Transverse colon (tissue), 4 donors: ENCODE measurements around the gene TXNIP. TPM values are rescaled to one million over a fixed set of nuclear protein-coding genes. Genes with fewer than 3 reads are reported as not detected.
A peak's percentile ranks its signal among the peaks of the same experiment; 100 is the strongest.

Source experiments
- DNase-seq: peaks from one replicate; pipeline ENCODE4 v3.0.0-alpha.2; 2019
- H3K27ac ChIP-seq, 4 donors: fragments of 200-600 bp; sonication (generic); 2 replicates each; pipeline ENCODE4 v1.5.1; 2016 to 2018; ENCODE audit warnings: inconsistent platforms in 4 of 4
- H3K27me3 ChIP-seq: fragments of 200-600 bp; sonication (generic); 2 replicates; pipeline ENCODE4 v1.5.1; 2017; ENCODE audit warnings: inconsistent platforms
- H3K36me3 ChIP-seq, 4 donors: fragments of 200-600 bp; sonication (generic); 2 replicates each; pipeline ENCODE4 v1.5.1; 2017 to 2019; ENCODE audit warnings: inconsistent platforms in 4 of 4
- H3K4me1 ChIP-seq, 4 donors: fragments of 200-600 bp; sonication (generic); 2 replicates each; pipeline ENCODE4 v1.5.1; 2017 to 2020; ENCODE audit warnings: inconsistent platforms in 4 of 4
- H3K4me3 ChIP-seq, 4 donors: fragments of 200-600 bp; sonication (generic); 1 replicate in 1 of 4; 2 replicates in 3 of 4; pipeline versions ENCODE4 v1.5.1 to v1.6.1; 2017 to 2019; ENCODE audit warnings: inconsistent platforms in 4 of 4
- H3K9me3 ChIP-seq, 2 donors: fragments of 200-600 bp; sonication (generic); 2 replicates each; pipeline ENCODE4 v1.5.1; 2017 to 2019; ENCODE audit warnings: inconsistent platforms in 2 of 2
- CTCF ChIP-seq, 5 experiments: fragments of 200-600 bp in 3 of 5; fragments of 450-650 bp in 2 of 5; sonication (generic) in 3 of 5; IDR thresholded peaks; 1 replicate in 2 of 5; 2 replicates in 3 of 5; pipeline ENCODE4 v1.5.1; 2016 to 2017; ENCODE audit warnings: antibody characterized with exemption in 5 of 5, inconsistent platforms in 3 of 5, mild to moderate bottlenecking in 2 of 5, moderate library complexity in 1 of 5
- EP300 ChIP-seq: sonication (generic); formaldehyde crosslinking; IDR thresholded peaks from one replicate; pipeline ENCODE4 v1.6.1; 2017; ENCODE audit warnings: antibody characterized with exemption, low read depth
- POLR2A ChIP-seq: fragments of 450-650 bp; IDR thresholded peaks from one replicate; pipeline ENCODE4 v1.6.1; 2016; ENCODE audit warnings: antibody characterized with exemption, mild to moderate bottlenecking, moderate library complexity
- POLR2AphosphoS5 ChIP-seq, 3 donors: sonication (generic); formaldehyde crosslinking; IDR thresholded peaks; one replicate each; pipeline ENCODE4 v1.6.1; 2016; ENCODE audit warnings: antibody characterized with exemption in 3 of 3
- WGBS, 2 donors: methylation state at CpG; one replicate each; pipeline ENCODE4 v1.1.5; 2018; ENCODE audit warnings: low coverage in 1 of 2; 5-methylcytosine and 5-hydroxymethylcytosine counted together
- in situ Hi-C, 4 donors: fragments of 200-750 bp; cut with MboI; loops; one replicate each; pipeline versions ENCODE4 v1.15.0 to v1.15.1; 2017; ENCODE audit warnings: low sequenced_read_pairs in 3 of 4, low pct_ligation_motif_present in 1 of 4, low pct_unique_long_range_greater_than_20kb in 1 of 4
- intact Hi-C: fragments of 100-400 bp; cut with DNase I; formaldehyde crosslinking; loops from one replicate; pipeline ENCODE4 v1.15.1; 2023; ENCODE audit warnings: low total_unique reads
- total RNA-seq, 4 donors: library from RNA; depleted of rRNA; stranded (reverse); fragments of >200 nt; gene quantifications; one replicate each; pipeline ENCODE4 v1.1.0, GENCODE V29; 2016

The TXNIP gene
- total RNA-seq, 4 donors from 2014 or later, result 296 to 2,602 (median 982) TPM

- in situ Hi-C loops (loop anchor here in 3 of 4 donors (5.0 to 10.0 kb wide), 2 partner anchors 35 to 48 kb away; partner anchors contain the start of gene HJV (in 1 of the 3)), intact Hi-C loops (loop anchor here (2.0 kb wide), 1 partner anchor 36 kb away; no protein-coding TSS in a partner anchor)
- Histone ChIP-seq H3K4me3 (no peak overlapping the region), H3K36me3 (no peaks in the 10 kb centered on the region), H3K9me3 (no peaks in the 10 kb centered on the region), H3K27ac (peak overlapping the region; percentile 97 to 99 (median 98)), H3K4me1 (peaks cover 34 to 47% (median 39%) of the 10 kb centered on the region in 4 donors), H3K27me3 (no peaks in the 10 kb centered on the region)
- WGBS, 2 donors, result 67 to 72% methylated on average over 2 to 5 of the region's 5 CpGs
- no peak for DNase-seq
- TF ChIP-seq EP300, result no peak
- no peak for TF ChIP-seq CTCF (IDR thresholded peaks at IDR 0.05)
- TF ChIP-seq POLR2A, result no peak
- no peak for TF ChIP-seq POLR2AphosphoS5 (IDR thresholded peaks at IDR 0.05)
Observed at GRCh38 chr1:145977016-145977415, 19.4 kb downstream of the TXNIP start.

- no peaks in the 10 kb centered on the region for H3K9me3 ChIP-seq
- TF ChIP-seq CTCF (IDR thresholded peaks at IDR 0.05) (no peak), POLR2A (no peak)
- intact Hi-C loops, result no loop called here
- H3K4me3 ChIP-seq, result no peak overlapping the region
- no peak for DNase-seq
- H3K4me1 ChIP-seq, result peaks cover 18 to 29% (median 25%) of the 10 kb centered on the region in 4 donors
- 82 to 100% methylated on average over 1 to 4 of the region's 4 CpGs for WGBS, 2 donors
- H3K27me3 ChIP-seq, result no peaks in the 10 kb centered on the region
- in situ Hi-C loops, result loop anchor here in 3 of 4 donors (5.0 to 10.0 kb wide), 2 partner anchors 37 to 50 kb away; partner anchors contain the start of gene HJV (in 1 of the 3)
- H3K36me3 ChIP-seq, result no peaks in the 10 kb centered on the region
- no peak overlapping the region for H3K27ac ChIP-seq
Observed at GRCh38 chr1:145975216-145975615, 21.2 kb downstream of the TXNIP start.

- no peak overlapping the region for H3K4me3 ChIP-seq
- 85 to 91% methylated on average over 6 to 7 of the region's 7 CpGs for WGBS, 2 donors
- H3K27me3 ChIP-seq, result no peaks in the 10 kb centered on the region
- DNase-seq, result no peak
- H3K9me3 ChIP-seq, result no peaks in the 10 kb centered on the region
- TF ChIP-seq EP300, result no peak
- TF ChIP-seq POLR2AphosphoS5 (IDR thresholded peaks at IDR 0.05), result no peak
- TF ChIP-seq CTCF (IDR thresholded peaks at IDR 0.05), result no peak
- TF ChIP-seq POLR2A, result no peak
- no peaks in the 10 kb centered on the region for H3K36me3 ChIP-seq
- H3K27ac ChIP-seq, result no peak overlapping the region
- in situ Hi-C loops, result loop anchor here in 3 of 4 donors (5.0 to 10.0 kb wide), 2 partner anchors 38 to 50 kb away; partner anchors contain the start of gene HJV (in 1 of the 3)
- H3K4me1 ChIP-seq, result peaks cover 13 to 24% (median 20%) of the 10 kb centered on the region in 4 donors
- intact Hi-C loops, result no loop called here
Observed at GRCh38 chr1:145974721-145975120, 21.7 kb downstream of the TXNIP start.

GRCh38 chr1:145972580-145972979, 23.8 kb downstream of the TXNIP start:
- DNase-seq, result no peak
- H3K9me3 ChIP-seq, result no peaks in the 10 kb centered on the region
- H3K36me3 ChIP-seq, result no peaks in the 10 kb centered on the region
- TF ChIP-seq CTCF (IDR thresholded peaks at IDR 0.05) (no peak), POLR2A (no peak), POLR2AphosphoS5 (IDR thresholded peaks at IDR 0.05) (no peak), EP300 (no peak)
- H3K4me3 ChIP-seq, result no peak overlapping the region
- 77% methylated on average over 7 of the region's 7 CpGs; no CpG with 5 or more reads in 1 of the 2 donors for WGBS, 2 donors
- intact Hi-C loops, result no loop called here
- peaks cover 0 to 5% (median under 1%) of the 10 kb centered on the region in 4 donors for H3K4me1 ChIP-seq
- in situ Hi-C loops, result loop anchor here in 1 of 4 donors (10.0 kb wide), 1 partner anchor 52 kb away; the partner anchor contains the start of gene HJV
- no peaks in the 10 kb centered on the region for H3K27me3 ChIP-seq
- no peak overlapping the region for H3K27ac ChIP-seq
